GM20000 (cell line): Measurements from ENCODE around the gene ETV4.

ENCODE experiments used
- DNase-seq: peaks from one replicate; pipeline ENCODE4 v3.0.0; 2012; ENCODE audit warnings: low spot score
- TF ChIP-seq, protein P1 (sequence below): IDR thresholded peaks from 2 replicates; pipeline ENCODE4 v1.5.1; 2012; ENCODE audit warnings: mild to moderate bottlenecking, control low read depth; ENCODE audit errors: extremely low read depth, missing control alignments

Gene ETV4

GRCh38 chr17:43570518-43570928 is 24.4 kb upstream of the ETV4 start:
- TF ChIP-seq, protein P1, sequence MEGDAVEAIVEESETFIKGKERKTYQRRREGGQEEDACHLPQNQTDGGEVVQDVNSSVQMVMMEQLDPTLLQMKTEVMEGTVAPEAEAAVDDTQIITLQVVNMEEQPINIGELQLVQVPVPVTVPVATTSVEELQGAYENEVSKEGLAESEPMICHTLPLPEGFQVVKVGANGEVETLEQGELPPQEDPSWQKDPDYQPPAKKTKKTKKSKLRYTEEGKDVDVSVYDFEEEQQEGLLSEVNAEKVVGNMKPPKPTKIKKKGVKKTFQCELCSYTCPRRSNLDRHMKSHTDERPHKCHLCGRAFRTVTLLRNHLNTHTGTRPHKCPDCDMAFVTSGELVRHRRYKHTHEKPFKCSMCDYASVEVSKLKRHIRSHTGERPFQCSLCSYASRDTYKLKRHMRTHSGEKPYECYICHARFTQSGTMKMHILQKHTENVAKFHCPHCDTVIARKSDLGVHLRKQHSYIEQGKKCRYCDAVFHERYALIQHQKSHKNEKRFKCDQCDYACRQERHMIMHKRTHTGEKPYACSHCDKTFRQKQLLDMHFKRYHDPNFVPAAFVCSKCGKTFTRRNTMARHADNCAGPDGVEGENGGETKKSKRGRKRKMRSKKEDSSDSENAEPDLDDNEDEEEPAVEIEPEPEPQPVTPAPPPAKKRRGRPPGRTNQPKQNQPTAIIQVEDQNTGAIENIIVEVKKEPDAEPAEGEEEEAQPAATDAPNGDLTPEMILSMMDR = no peak
- DNase-seq = no peak

DNA sequence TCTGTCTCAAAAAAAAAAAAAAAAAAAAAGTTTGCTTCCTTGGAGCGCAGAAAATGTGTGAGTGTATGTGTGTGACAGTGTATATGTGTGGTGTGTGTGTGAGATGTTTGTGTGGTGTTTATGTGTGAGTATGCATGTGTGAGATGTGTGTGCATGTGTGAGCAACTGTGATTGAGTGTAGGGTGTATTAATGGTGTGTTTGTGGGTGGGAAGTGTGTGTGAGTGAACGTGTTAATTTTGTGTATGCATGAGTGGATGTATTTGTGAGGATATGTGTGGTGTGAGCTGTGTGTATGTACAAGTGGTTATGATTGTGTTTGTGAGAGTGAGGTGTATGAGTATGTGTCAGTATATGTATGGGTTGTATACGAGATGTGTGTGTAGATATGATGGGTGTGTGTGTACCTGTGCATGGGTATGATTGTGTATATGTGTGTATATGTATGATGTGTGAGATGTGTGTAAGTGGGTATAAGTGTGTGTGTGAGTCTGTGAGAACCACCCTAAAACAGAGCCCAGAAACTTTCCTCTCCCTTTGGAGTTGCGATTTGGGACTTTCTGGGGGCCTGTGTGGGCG is 22.5 kb upstream of the ETV4 start:
- DNase-seq = no peak
- TF ChIP-seq, protein P1 = no peak

- DNase-seq = no peak
Measured at GRCh38 chr17:43563600-43564594, 17.8 kb upstream of the ETV4 start.

DNA sequence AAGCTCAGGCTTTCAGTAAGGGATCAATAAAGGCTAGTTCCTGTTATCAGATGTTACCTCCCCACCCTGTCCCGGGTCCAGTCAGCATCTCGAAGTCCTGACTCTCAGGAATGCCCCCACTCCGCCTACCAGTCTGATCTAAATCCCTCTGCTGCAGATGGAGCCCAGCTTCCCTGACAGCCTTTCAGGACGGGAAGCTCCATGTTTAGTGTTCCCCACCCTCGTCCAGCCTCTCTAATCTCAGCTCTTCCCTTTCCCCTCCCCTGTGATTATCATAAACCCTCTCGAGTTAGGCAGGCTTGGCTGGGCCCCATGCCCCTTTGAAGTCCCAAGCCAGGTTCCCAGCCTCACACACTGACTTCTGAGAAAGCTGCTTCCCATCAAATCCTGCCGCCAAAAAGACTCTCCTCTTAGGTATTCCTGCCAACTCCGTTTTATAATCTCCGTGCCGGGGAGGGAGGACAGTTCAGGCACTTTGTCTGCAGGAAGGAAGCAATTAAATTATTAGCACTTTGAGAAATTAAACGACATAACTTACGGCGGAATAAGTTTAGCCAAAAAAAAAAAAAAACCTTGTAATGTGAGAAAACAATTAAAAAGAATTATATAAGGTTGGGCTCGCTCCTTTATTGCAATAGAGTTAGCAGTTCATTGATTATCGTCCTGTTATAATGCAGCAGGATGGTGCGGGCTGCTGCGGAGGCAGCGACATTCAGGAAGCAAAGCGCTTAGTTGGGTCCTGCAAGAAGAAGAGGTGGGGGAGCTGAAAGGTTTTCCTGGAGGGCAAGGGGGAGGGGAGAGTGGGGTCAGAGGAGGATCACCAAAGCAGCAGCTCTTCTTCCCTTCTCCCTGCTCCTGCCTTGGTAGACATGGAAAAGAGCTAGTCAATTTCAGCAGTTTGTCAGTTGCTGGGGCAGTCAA is 16.8 kb upstream of the ETV4 start:
- no peak for DNase-seq

More at GRCh38 chr17:43563600-43564594, 17.8 kb upstream of the ETV4 start:
- TF ChIP-seq, protein P1 = no peak

GRCh38 chr17:43560461-43561427 is 14.6 kb upstream of the ETV4 start:
- TF ChIP-seq, protein P1 = no peak

More for the DNA sequence above, 16.8 kb upstream of the ETV4 start:
- TF ChIP-seq, protein P1 = no peak

GRCh38 chr17:43559161-43559816 is 13.1 kb upstream of the ETV4 start:
- no peak for DNase-seq
- TF ChIP-seq, protein P1 = no peak

More at GRCh38 chr17:43560461-43561427, 14.6 kb upstream of the ETV4 start:
- DNase-seq = no peak
